Mammary epithelial cell (primary cell): ENCODE results near the gene LPCAT3.

Experiments used
- EZH2 ChIP-seq: IDR thresholded peaks from 2 replicates; pipeline ENCODE4 v1.6.1; 2012; ENCODE audit warnings: low read length, inconsistent platforms, borderline replicate concordance
- TF ChIP-seq, protein P1 (sequence below), 2 donors: IDR thresholded peaks in 1 of 2; conservative IDR thresholded peaks in 1 of 2; 2 replicates each; pipeline ENCODE4 v1.5.1; 2011 to 2012; ENCODE audit warnings: inconsistent platforms in 2 of 2, low read length in 2 of 2, mild to moderate bottlenecking in 2 of 2, control low read depth in 1 of 2, low read depth in 1 of 2; ENCODE audit not compliant: insufficient read depth in 1 of 2; ENCODE audit errors: extremely low read depth in 1 of 2

DNA sequence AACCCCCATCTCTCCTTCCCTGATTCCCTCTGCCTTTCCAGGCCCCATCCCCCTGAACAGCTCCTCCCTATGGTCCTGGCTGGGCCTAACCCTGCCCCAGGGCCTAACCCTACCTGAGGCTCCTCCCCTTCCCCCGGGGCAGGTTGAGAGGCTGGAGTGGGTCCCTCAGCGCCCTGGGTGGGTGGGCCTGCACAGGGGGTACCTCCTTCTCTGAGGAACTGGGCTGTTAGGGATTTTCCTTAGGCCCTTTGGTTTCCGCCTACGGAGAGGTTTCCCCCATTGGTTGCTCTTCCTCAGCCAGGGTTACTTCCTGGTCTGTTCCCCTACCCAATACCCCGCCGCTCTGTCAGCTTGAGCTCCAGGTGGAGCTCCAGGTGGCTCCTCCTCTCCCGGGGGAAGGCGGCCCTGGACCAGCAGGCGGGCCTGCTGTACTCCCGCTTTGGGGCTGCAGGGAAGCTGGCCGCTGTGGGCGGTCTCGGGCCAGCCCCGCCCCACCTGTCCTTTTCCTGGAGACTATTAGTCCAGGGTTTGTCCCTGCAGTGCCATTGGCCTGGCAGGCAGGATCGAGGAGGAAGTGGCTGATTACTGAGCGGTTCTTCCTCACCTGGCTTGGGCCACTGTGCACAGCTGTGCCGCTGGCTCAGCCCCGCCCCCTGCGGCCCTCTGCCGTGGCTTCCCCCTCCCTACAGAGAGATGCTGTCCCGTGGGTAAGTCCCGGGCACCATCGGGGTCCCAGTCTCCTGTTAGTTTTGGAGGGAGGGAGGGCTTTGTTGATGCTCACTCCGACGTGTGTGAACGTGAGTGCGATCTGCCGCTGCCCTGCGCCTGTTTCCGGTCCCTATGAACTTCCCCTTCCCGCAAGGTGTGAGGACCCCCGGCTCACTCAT, 72.0 kb downstream of the LPCAT3 start:
- TF ChIP-seq, protein P1, sequence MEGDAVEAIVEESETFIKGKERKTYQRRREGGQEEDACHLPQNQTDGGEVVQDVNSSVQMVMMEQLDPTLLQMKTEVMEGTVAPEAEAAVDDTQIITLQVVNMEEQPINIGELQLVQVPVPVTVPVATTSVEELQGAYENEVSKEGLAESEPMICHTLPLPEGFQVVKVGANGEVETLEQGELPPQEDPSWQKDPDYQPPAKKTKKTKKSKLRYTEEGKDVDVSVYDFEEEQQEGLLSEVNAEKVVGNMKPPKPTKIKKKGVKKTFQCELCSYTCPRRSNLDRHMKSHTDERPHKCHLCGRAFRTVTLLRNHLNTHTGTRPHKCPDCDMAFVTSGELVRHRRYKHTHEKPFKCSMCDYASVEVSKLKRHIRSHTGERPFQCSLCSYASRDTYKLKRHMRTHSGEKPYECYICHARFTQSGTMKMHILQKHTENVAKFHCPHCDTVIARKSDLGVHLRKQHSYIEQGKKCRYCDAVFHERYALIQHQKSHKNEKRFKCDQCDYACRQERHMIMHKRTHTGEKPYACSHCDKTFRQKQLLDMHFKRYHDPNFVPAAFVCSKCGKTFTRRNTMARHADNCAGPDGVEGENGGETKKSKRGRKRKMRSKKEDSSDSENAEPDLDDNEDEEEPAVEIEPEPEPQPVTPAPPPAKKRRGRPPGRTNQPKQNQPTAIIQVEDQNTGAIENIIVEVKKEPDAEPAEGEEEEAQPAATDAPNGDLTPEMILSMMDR (conservative IDR thresholded peaks at IDR 0.05 in 1 of 2, IDR thresholded peaks at IDR 0.05 in 1 of 2; ENCODE audit: extremely low read depth in 1 of 2, insufficient read depth in 1 of 2, low read depth in 1 of 2, low read length in 2 of 2), result no peak
- no peak for TF ChIP-seq EZH2
